Activated CD4-positive, alpha-beta T cell treated with anti-CD3 and anti-CD28 coated beads, Interleukin-2, amount 50 U/mL, for 16 hours (primary cell): ENCODE measurements around the gene ANAPC1.
"Not testable (repeated sequence)": the region's sequence is repeated elsewhere in the genome, so short reads cannot be mapped to it uniquely, and the experiment has no call there.

Experiments used
- DNase-seq: peaks from one replicate; pipeline ENCODE4 v3.0.0-alpha.2; 2020

The ANAPC1 gene

DNA sequence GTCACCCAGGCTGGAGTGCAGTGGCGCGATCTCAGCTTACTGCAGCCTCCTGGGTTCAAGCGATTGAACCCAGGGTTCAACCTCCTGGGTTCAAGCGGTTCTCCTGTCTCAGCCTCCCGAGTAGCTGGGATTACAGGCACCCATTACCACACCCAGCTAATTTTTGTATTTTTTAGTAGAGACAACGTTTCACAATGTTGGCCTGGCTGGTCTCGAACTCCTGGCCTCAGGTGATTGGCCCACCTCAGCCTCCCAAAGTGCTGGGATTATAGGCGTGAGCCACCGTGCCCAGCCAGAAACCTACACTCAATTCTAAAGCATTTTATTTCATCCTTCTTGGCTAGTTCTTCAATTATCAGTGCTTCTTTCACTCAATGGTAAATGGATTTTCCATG lies 21.5 kb upstream of the ANAPC1 start:
- not testable (repeated sequence) for DNase-seq

GRCh38 chr2:111904726-111905474 lies 20.9 kb upstream of the ANAPC1 start:
- no peak for DNase-seq

GRCh38 chr2:111903930-111904439 lies 20.0 kb upstream of the ANAPC1 start:
- no peak for DNase-seq

- no peak for DNase-seq
Observed at GRCh38 chr2:111903516-111903915, 19.5 kb upstream of the ANAPC1 start.

DNA sequence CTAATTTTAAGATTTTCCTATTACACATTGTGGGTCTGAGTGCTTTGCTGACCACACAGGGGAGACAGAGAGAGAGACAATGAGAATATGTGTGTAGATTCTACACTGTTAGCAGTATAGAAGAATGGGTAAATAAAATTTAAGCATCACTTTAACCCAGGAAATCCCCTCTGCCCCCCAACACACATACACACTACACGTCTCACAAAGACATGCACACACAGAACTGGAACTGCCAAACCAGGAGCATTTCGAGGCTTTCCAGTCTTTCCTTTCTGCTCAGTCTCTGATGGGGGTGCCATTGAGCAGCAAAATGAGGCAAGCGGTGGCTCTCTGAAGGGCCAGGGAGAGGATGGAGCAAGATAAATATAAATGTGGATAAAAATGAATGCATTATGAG lies 16.9 kb upstream of the ANAPC1 start:
- DNase-seq: peak; percentile 38

GRCh38 chr2:111898703-111899514 lies 14.9 kb upstream of the ANAPC1 start:
- no peak for DNase-seq

DNA sequence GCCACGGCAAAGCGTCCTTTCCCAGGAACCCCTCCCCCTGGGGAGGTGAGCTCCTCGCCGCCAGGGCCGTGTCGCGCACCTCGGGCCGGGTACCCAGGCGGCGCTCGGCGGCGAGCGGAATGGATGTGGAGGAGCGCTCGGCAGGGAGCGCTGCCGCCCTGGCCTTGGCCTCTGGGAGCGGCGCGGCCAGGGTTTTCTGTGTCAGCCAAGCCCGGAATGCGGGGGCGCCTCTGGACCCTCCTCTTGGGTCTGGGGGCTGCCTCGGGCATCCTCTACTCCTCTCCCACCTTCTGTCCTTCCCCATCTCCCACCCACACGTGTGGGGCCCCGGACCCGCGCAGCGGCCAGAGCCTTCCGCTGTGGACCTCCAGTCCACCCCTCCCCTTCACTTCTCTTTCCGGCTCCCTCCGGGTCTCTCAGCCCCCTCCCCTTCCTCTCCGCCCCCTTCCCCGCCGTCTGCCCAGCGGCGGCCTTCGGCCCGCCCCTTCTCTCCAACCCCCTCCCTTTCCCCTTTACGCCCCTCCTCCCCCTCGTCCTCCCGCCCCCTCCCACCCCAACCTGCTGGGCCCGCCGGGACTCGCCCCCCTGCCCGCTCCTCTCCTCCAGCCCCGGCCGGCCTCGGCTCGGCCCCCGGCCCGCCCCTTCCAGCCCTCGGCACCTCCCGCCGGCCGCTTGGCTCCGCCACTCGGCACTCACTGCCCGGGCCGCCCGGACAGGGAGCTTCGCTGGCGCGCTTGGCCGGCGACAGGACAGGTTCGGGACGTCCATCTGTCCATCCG lies 14.1 kb upstream of the ANAPC1 start, which contains the start of gene MERTK:
Gene MERTK (plus strand): TSS at position 684 of the 779 bp plus-strand sequence. CDS start 129 bp downstream, outside the sequence.
- DNase-seq: peak; percentile 59

DNA sequence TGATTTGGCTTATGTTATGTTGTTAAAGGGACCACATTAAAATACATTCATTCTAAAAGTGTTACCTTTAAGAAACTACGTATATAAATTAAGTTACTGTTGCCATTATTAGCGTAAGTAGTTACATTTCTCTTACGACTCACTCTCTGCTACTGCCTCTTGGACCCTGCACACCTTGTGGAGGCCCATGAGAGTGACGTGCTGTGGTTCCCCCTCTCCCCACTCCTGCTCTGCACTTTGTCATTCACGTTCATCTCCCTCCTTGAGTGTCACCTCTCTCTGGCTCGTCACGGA lies 13.6 kb upstream of the ANAPC1 start:
- DNase-seq: no peak

DNA sequence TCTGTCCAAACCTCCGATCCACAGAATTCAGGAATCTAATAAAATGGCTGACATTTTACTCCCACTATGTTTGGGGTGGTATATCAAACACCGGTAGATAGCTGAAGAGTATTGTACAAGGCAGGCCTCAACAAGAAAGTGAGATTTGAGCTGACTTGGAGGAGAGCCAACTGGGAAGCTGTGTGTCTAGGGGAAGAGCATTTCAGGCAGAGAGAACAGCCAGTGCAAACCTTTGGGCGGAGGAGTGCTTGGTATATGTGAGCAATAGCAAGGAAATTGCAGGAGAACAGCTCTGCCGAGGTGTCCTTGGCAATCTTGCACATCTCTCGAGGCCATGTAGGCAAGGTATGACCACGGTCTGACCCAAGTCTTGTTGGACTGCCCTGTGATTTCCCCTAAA lies 12.6 kb upstream of the ANAPC1 start:
- no peak for DNase-seq

GRCh38 chr2:111896024-111896423 lies 12.0 kb upstream of the ANAPC1 start:
- no peak for DNase-seq

DNA sequence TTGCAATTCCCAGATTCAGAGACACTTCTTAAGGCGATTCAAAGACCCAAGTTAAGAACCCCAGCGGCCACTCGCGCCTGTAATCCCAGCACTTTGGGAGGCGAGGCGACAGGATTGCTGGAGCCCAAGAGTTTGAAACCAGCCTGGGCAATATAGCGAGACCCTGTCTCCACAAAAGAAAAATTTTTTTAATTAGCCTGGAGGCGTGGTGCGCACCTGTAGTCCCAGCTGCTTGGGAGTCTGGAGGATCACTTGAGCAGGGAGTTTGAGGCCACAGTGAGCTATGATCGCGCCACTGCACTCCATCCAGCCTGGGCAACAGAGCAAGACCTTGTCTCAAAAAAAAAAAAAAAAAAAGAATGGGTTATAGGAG lies 585 bp upstream of the ANAPC1 start:
- DNase-seq: no peak

DNA sequence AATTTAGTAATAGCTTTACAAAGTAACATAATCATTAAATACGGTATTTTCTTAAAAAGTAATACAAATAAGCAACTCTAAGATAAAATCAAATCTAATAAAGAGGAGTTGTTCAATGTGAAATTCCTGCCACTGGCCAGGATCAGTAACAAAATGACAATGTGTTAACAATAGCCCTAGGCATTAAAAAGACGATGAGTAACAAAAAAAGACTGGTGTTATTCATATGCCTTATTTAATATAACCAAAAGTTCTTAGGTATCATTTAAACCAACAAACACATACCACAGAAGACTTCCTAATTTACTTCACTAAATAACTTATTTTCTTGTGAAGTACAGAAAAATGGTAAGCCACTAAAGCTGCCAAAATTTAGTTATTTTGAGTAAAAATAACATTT lies 11.2 kb downstream of the ANAPC1 start:
- not testable (repeated sequence) for DNase-seq

GRCh38 chr2:111865124-111865523 lies 18.9 kb downstream of the ANAPC1 start:
- not testable (repeated sequence) for DNase-seq

DNA sequence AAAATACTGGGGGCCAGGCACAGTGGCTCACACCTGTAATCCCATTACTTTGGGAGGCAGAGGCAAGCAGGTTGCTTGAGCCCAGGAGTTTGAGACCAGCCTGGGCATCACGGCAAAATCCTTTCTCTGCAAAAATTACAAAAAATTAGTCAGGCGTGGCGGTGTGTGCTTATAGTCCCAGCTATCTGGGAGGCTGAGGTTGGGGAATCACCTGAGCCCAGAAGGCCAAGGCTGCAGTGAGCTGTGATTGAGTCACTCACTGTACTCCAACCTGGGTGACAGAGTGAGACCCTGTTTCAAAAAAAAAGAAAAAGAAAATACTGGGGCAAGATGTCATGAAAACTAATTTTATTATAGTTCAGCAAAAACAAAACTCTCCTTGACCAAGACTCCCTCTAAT lies 24.0 kb downstream of the ANAPC1 start:
- DNase-seq: not testable (repeated sequence)

GRCh38 chr2:111852544-111852943 lies 31.4 kb downstream of the ANAPC1 start:
- DNase-seq: not testable (repeated sequence)

DNA sequence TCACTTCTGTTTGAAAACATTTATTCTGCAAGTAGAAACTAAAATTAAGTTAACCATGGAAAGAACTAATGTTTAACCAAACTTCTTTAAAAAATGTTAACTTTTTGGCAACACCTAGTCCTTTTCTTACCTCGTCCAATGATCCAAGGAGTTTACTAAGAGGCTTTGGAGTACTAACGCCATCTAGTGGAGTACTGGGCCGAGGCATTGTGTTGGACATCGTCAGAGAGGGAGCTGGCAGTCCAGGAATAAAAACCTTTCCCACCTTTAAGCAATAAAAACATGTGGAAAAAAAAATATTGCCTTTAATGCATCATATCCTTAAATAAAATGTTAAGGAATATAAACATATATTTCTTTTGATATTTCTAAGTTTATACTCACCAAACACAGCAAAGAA lies 33.3 kb downstream of the ANAPC1 start:
- not testable (repeated sequence) for DNase-seq

DNA sequence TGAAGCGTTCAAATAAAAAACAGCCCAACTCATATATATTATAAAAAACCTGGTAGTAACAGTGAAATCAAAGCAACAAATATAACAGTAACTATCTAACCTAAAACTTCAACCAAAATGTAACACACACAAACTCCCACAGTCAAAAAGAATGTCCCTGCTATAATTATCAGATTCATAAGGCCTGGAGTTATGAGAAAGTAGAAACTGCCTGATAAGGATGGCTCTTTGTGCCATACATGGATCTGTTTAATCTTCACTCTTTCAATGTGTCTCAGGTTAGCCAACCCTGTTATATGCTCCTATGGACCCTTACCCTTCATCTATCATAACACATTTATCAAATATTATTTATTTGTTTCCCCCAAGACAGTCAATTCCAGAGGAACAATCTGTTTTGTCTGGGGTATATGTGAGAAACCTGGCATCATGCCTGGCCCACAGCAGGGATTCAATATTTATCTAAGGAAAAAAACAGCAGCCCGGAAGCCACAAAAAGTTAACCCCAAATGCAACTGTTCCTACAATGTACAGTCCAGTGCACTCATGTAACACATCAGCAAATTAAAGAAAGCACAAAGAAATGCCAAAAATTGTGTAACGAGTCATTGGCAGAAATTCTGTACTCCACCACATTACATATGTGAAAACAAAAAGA lies 44.2 kb downstream of the ANAPC1 start:
- DNase-seq: not testable (repeated sequence)

DNA sequence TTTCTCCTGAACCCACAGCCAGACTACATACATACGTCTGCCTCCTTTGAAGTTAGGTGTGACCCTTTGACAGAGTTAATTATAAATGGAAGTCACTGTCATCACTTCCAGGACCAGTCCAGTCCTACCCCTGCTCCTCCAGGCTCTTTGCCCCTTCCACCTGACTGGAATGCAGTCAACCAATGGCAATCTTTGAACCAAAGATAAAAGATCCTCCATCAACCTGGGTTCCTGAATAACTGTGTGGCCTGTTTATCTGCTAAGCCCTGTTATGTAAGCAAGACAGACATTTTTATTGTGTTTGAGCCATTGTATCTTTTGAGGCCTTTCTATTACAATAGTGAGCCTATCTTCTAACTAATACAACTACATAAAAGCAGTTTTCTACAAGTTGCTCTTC lies 45.0 kb downstream of the ANAPC1 start:
- not testable (repeated sequence) for DNase-seq

- peak; percentile 52 for DNase-seq
Observed at GRCh38 chr2:111834221-111834620, 49.8 kb downstream of the ANAPC1 start.

- DNase-seq: not testable (repeated sequence)
Observed at GRCh38 chr2:111830479-111830878, 53.5 kb downstream of the ANAPC1 start.

- DNase-seq: not testable (repeated sequence)
Observed at GRCh38 chr2:111828217-111828766, 55.7 kb downstream of the ANAPC1 start.

DNA sequence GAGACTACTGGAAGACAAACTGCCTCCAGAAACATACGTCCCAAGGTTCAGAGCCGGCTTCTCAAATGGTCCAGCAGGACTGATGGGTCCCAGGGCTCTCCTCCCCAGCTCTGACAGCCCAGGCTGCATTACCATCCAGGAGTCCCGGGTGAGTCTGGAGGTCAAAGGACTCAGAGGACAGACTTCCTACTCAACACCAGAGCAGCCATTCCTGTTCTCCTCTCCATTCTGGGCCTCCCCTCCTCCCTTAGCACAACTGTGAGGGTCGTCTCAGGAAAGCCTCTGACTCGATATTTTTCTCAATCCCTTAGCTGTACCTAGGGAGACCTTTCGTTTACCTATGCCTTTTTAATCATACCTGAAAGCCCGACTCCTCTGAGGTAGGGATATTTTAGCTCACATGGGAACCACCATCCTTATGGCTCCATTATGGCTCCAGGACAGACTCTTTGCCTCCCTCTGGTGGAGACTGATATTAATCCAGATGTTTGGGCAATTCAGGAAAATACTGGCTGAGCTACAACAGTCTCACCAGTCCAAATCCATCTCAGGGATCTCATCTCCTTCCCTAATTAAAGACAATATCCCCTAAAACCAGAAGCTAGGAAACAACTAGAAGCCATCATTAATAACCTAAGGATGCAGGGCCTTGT lies 70.9 kb downstream of the ANAPC1 start:
- not testable (repeated sequence) for DNase-seq
